ENCODE data around the gene GYS2.
"Not testable (repeated sequence)": the region's sequence is repeated elsewhere in the genome, so short reads cannot be mapped to it uniquely, and the experiment has no call there.

GYS2 gene

GRCh38 chr12:21604245-21605101 is at the start of gene GYS2:
Gene GYS2, minus strand, starts transcription at chr12:21604847. Its CDS starts 255 bp downstream, at chr12:21604592.
- DNase-seq (ENCODE audit: low read depth) = no peak

GRCh38 chr12:21651821-21652220 is 47.2 kb upstream of the GYS2 start:
- DNase-seq (ENCODE audit: low read depth) = no peak

GRCh38 chr12:21650997-21651396 is 46.4 kb upstream of the GYS2 start:
- no peak for DNase-seq (ENCODE audit: low read depth)

GRCh38 chr12:21649034-21649433 is 44.4 kb upstream of the GYS2 start:
- DNase-seq (ENCODE audit: low read depth) = no peak

GRCh38 chr12:21648378-21648777 is 43.7 kb upstream of the GYS2 start:
- DNase-seq (ENCODE audit: low read depth) = no peak

GRCh38 chr12:21647179-21647578 is 42.5 kb upstream of the GYS2 start:
- DNase-seq (ENCODE audit: low read depth) = no peak

GRCh38 chr12:21645041-21645500 is 40.4 kb upstream of the GYS2 start:
- DNase-seq (ENCODE audit: low read depth) = not testable (repeated sequence)

GRCh38 chr12:21644516-21644915 is 39.9 kb upstream of the GYS2 start:
- no peak for DNase-seq (ENCODE audit: low read depth)

- no peak for DNase-seq (ENCODE audit: low read depth)
These were observed 39.1 kb upstream of the GYS2 start for GRCh38 chr12:21643758-21644157.

- no peak for DNase-seq (ENCODE audit: low read depth)
These were observed 38.2 kb upstream of the GYS2 start for GRCh38 chr12:21642707-21643389.

- no peak for DNase-seq (ENCODE audit: low read depth)
These were observed 33.6 kb upstream of the GYS2 start for GRCh38 chr12:21638054-21638891.

GRCh38 chr12:21634245-21634644 is 29.6 kb upstream of the GYS2 start:
- no peak for DNase-seq (ENCODE audit: low read depth)

- no peak for DNase-seq (ENCODE audit: low read depth)
These were observed 26.7 kb upstream of the GYS2 start for GRCh38 chr12:21631367-21631766.

GRCh38 chr12:21627924-21628323 is 23.3 kb upstream of the GYS2 start:
- DNase-seq (ENCODE audit: low read depth) = no peak

GRCh38 chr12:21618566-21618965 is 13.9 kb upstream of the GYS2 start:
- DNase-seq (ENCODE audit: low read depth) = no peak

- no peak for DNase-seq (ENCODE audit: low read depth)
These were observed 12.4 kb upstream of the GYS2 start for GRCh38 chr12:21617030-21617429.

- no peak for DNase-seq (ENCODE audit: low read depth)
These were observed 10.8 kb upstream of the GYS2 start for GRCh38 chr12:21615431-21615830.

- DNase-seq (ENCODE audit: low read depth) = no peak
These were observed 9.9 kb upstream of the GYS2 start for GRCh38 chr12:21614506-21614905.

- no peak for DNase-seq (ENCODE audit: low read depth)
These were observed 9.3 kb upstream of the GYS2 start for GRCh38 chr12:21613931-21614330.

GRCh38 chr12:21608196-21608595 is 3.5 kb upstream of the GYS2 start:
- no peak for DNase-seq (ENCODE audit: low read depth)

GRCh38 chr12:21607701-21608100 is 3.1 kb upstream of the GYS2 start:
- no peak for DNase-seq (ENCODE audit: low read depth)

GRCh38 chr12:21606175-21606574 is 1.5 kb upstream of the GYS2 start:
- no peak for DNase-seq (ENCODE audit: low read depth)
